SH-SY5Y (cell line): ENCODE data around the gene ETFB.

Experiments
- GATA2 ChIP-seq: IDR thresholded peaks from 2 replicates; pipeline ENCODE4 v1.6.1; 2011; ENCODE audit warnings: mild to moderate bottlenecking, low read depth, low read length
- GATA3 ChIP-seq: IDR thresholded peaks from 2 replicates; pipeline ENCODE4 v1.6.1; 2011; ENCODE audit warnings: low read depth, mild to moderate bottlenecking, low read length, moderate library complexity

DNA sequence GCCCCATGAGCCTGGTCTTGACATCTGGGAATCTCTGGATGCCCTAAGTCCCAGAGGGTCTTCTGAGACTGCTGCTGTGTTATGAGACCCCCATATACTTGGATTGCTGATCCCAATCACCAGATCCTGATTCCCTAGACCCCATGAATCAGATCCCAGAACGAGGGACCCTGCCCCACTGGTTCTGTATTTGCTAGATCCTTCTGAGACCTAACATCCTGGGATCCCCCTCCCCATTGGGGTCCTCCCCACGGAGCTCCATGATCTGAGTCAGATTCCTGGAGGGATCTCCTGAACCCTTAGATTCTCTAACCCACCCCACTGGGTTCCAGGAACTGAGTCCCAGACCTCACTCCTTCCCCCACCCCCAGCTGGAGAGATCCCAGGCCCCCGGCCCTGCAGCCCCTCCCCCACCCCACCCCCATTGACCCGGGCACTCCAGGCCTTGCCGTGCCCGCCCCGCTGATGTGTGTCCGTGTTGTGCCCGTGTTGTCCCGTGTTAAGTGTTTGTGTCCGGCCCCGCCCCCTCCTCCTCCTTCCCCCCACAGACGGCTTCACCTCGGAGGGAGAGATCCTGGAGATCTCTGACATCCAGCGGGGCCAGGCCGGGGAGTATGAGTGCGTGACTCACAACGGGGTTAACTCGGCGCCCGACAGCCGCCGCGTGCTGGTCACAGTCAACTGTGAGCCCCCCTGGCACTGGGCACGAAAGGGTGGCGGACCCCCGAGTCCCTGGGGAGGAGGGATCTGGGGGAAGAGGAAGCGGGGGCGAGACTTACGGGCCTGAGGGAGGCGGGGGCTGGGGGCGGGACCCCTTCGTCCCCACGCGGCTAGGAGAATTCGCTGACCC, 39.7 kb downstream of the ETFB start:
- TF ChIP-seq GATA2 (no peak), GATA3 (no peak)
